Liver (tissue), 9 donors: ENCODE measurements around the gene CEBPG. TPM values are rescaled to one million over a fixed set of nuclear protein-coding genes. Genes with fewer than 3 reads are reported as not detected.

Source experiments
- DNase-seq: peaks from one replicate; pipeline ENCODE4 v3.0.0-alpha.2; 2017; ENCODE audit warnings: low spot score
- H3K27ac ChIP-seq, 2 donors: one replicate each; pipeline ENCODE4 v1.7.0; 2013; ENCODE audit warnings: inconsistent platforms in 2 of 2, low read length in 2 of 2, control low read depth in 1 of 2, low read depth in 1 of 2, mild to moderate bottlenecking in 1 of 2
- H3K27me3 ChIP-seq, 4 donors: one replicate each; pipeline versions ENCODE4 v1.6.1 to v1.7.0; 2013; ENCODE audit warnings: low read length in 3 of 4, inconsistent platforms in 1 of 4, mild to moderate bottlenecking in 1 of 4, moderate library complexity in 1 of 4; ENCODE audit not compliant: control insufficient read depth in 4 of 4, insufficient read depth in 4 of 4
- H3K36me3 ChIP-seq, 4 donors: one replicate each; pipeline versions ENCODE4 v1.6.1 to v1.7.0; 2013; ENCODE audit warnings: low read length in 3 of 4, mild to moderate bottlenecking in 3 of 4, low read depth in 1 of 4, moderate library complexity in 1 of 4; ENCODE audit not compliant: control insufficient read depth in 4 of 4, insufficient read depth in 3 of 4
- H3K4me1 ChIP-seq, 4 donors: one replicate each; pipeline versions ENCODE4 v1.6.1 to v1.7.0; 2013; ENCODE audit warnings: low read length in 3 of 4, mild to moderate bottlenecking in 3 of 4, moderate library complexity in 1 of 4; ENCODE audit not compliant: control insufficient read depth in 4 of 4, insufficient read depth in 4 of 4
- H3K4me3 ChIP-seq, 3 donors: one replicate each; pipeline versions ENCODE4 v1.6.1 to v1.7.0; 2013; ENCODE audit warnings: low read length in 3 of 3, control low read depth in 1 of 3, low read depth in 1 of 3, mild to moderate bottlenecking in 1 of 3
- H3K9ac ChIP-seq, 2 donors: one replicate each; pipeline ENCODE4 v1.7.0; 2013; ENCODE audit warnings: low read length in 2 of 2, mild to moderate bottlenecking in 2 of 2, moderate library complexity in 2 of 2, control low read depth in 1 of 2, low read depth in 1 of 2
- H3K9me3 ChIP-seq, 4 donors: one replicate each; pipeline versions ENCODE4 v1.6.1 to v1.7.0; 2013; ENCODE audit warnings: low read length in 3 of 4; ENCODE audit not compliant: control insufficient read depth in 4 of 4
- EGR1 ChIP-seq, 2 donors: IDR thresholded peaks; 2 replicates each; pipeline ENCODE4 v1.6.1; 2016 to 2018; ENCODE audit warnings: antibody characterized with exemption in 2 of 2, low read depth in 2 of 2
- FOXA2 ChIP-seq: IDR thresholded peaks from 2 replicates; pipeline ENCODE4 v1.6.1; 2016; ENCODE audit warnings: antibody characterized with exemption
- GABPA ChIP-seq, 2 donors: IDR thresholded peaks in 1 of 2; conservative IDR thresholded peaks in 1 of 2; 2 replicates each; pipeline ENCODE4 v1.6.1; 2016; ENCODE audit warnings: antibody characterized with exemption in 2 of 2, mild to moderate bottlenecking in 1 of 2, moderate library complexity in 1 of 2
- HNF4A ChIP-seq, 2 donors: conservative IDR thresholded peaks; 2 replicates each; pipeline ENCODE4 v1.6.1; 2016; ENCODE audit warnings: antibody characterized with exemption in 2 of 2, mild to moderate bottlenecking in 2 of 2
- HNF4G ChIP-seq: IDR thresholded peaks from 2 replicates; pipeline ENCODE4 v1.6.1; 2016; ENCODE audit warnings: antibody characterized with exemption
- JUND ChIP-seq, 2 donors: IDR thresholded peaks; 2 replicates each; pipeline ENCODE4 v1.6.1; 2016; ENCODE audit warnings: antibody characterized with exemption in 2 of 2
- NR2F2 ChIP-seq: IDR thresholded peaks from 2 replicates; pipeline ENCODE4 v1.6.1; 2016; ENCODE audit warnings: antibody characterized with exemption
- RAD21 ChIP-seq, 2 donors: IDR thresholded peaks; 2 replicates each; pipeline ENCODE4 v1.6.1; 2016; ENCODE audit warnings: antibody characterized with exemption in 2 of 2, mild to moderate bottlenecking in 2 of 2
- RXRA ChIP-seq, 2 donors: IDR thresholded peaks; 2 replicates each; pipeline ENCODE4 v1.6.1; 2017 to 2018; ENCODE audit warnings: antibody characterized with exemption in 2 of 2, mild to moderate bottlenecking in 1 of 2
- TAF1 ChIP-seq: conservative IDR thresholded peaks from 2 replicates; pipeline ENCODE4 v1.6.1; 2016; ENCODE audit warnings: antibody characterized with exemption, mild to moderate bottlenecking
- YY1 ChIP-seq: IDR thresholded peaks from 2 replicates; pipeline ENCODE4 v1.6.1; 2016; ENCODE audit warnings: antibody characterized with exemption, mild to moderate bottlenecking
- WGBS: extraction: QIAGEN DNeasy Blood & Tissue Kit; methylation state at CpG from one replicate; pipeline ENCODE4 v1.1.7; 2013; 5-methylcytosine and 5-hydroxymethylcytosine counted together
- polyA plus RNA-seq, 2 donors: library from polyadenylated mRNA; stranded (reverse) in 1 of 2; unstranded in 1 of 2; fragments of 200-250 nt in 1 of 2; fragments of >200 nt in 1 of 2; fragmentation: Nextera tagmentation in 1 of 2; extraction: Ambion mirVana in 1 of 2; gene quantifications; one replicate each; pipeline versions ENCODE4 v1.2.1 to v1.2.3, GENCODE V29; 2013 to 2015
- total RNA-seq, 2 donors: library from RNA; depleted of rRNA; stranded (reverse); fragments of >200 nt; gene quantifications; one replicate each; pipeline ENCODE4 v1.2.3, GENCODE V29; 2014
- TF ChIP-seq, protein P1 (sequence below): fragments of 150-350 bp; IDR thresholded peaks from 2 replicates; pipeline ENCODE4 v1.5.1; 2017; ENCODE audit warnings: improper control_type of control experiment, low read depth, low read length; ENCODE audit not compliant: missing input control
- TF ChIP-seq, protein P2 (sequence below): IDR thresholded peaks from 2 replicates; pipeline ENCODE4 v1.6.1; 2016; ENCODE audit warnings: antibody characterized with exemption, mild to moderate bottlenecking
- TF ChIP-seq, protein P3 (sequence below): IDR thresholded peaks from 2 replicates; pipeline ENCODE4 v1.6.1; 2016; ENCODE audit warnings: antibody characterized with exemption
- TF ChIP-seq, protein P4 (sequence below): IDR thresholded peaks from 2 replicates; pipeline ENCODE4 v1.6.1; 2016; ENCODE audit warnings: antibody characterized with exemption
- donor health status: healthy.
- donor health status: healthy.
- donor health status: healthy.
- donor health status: healthy.
- donor health status: healthy.

Gene CEBPG
- total and polyA plus RNA-seq, 4 donors, result 16.9 to 36.1 (median 24.2) TPM

DNA sequence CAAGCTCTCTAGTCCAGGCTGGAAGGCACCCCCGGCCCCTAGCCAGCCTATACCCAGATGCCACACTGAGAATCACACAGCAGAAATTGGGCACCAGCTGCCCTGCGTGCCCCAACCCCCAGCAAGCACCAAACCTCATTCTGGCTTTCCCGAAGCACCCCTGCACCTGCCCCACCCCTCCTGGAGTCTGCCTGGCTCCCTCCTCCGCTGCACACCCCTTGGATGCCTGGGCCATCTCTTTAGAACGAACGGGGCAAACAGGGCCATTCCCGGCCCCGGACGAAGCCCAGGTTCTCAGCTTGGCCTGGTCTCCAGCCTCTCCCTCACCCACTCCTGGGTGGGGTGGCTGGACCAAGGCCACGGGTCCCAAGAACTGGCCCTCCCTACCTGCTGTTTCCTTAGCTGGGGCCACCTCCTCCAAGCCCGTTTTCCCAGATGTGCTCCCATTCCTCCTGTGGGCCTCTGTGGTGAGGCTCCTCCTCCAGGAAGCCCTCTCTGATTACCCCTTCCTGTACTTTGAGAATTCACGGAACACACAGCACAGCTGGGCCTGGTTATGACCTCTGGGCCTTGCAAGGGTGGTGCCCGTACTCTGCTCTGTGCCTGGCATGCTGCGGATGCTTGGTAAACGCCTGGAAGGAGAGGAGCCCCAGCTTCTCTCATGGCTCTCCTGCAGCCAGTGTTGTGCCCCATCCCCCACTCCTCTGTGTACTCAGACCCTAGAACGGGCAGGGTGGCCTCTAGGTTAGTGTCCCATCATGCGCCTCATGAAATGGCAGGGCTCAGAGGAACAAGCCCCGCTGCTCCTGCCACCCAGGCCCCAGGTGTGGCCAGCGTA is 21.4 kb downstream of the CEBPG start:
- no peaks in the 10 kb centered on the region for H3K27me3 ChIP-seq
- H3K27ac ChIP-seq, result peak overlapping the region; percentile 90 to 91
- peak; percentile 56 for TF ChIP-seq NR2F2
- TF ChIP-seq GABPA (IDR thresholded peaks at IDR 0.05 in 1 of 2, conservative IDR thresholded peaks at IDR 0.05 in 1 of 2), result no peak
- 53% methylated on average over 19 of the region's 19 CpGs for WGBS
- no peak for DNase-seq
- peak overlapping the region in 1 of 2 donors; percentile 13 for H3K9ac ChIP-seq
- H3K4me1 ChIP-seq, result peaks cover 71 to 98% (median 83%) of the 10 kb centered on the region in 4 donors
- no peak overlapping the region for H3K4me3 ChIP-seq
- H3K36me3 ChIP-seq, result no peaks in the 10 kb centered on the region
- H3K9me3 ChIP-seq, result no peaks in the 10 kb centered on the region

DNA sequence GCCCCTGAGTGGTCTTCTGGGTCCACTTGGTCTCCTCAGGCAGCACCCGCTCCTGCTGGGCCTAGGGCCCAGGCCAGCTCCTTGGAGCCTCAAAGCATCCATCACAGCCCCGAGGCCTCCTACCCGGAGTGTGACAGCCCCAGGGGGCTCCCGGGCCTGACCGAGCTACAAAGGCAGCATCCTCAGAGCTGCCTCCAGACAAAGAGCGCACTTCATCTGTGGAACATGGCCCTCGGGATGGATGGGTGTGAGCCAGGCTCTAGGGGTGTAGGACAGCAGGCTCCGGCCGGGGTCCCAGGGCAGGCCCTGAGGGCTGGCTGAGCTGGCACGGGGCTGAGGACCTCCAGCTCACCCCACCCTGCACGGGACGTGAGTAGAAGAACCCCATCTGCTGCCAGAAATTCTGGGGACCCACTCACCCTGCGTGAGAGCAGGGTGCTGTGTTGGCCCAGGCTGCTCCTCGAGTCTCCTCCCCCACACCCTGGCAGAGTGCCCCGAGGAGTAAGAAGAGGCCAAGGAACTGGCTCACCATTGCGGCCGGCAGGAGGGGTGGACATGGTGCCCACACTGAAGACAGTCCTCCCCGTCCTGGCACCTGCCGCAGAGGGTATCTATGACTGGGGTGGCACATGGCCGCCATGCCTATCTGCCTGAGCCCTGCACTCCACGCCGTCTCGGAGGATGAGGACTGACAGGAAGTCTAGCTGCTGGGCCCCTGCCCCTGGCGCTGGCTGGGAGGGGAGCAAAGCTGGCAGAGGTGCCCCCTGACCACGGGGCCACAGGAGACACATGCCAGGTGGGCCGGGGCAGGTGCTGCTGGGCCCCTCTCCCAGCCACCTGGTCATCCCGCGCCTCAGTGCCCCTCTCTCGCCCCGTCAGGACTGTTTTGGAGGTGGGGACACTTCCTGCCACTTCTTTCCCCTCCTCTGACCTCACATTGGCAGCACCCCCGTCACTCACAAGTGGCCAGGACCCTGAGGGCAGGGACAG is 22.3 kb downstream of the CEBPG start:
- Histone ChIP-seq H3K27ac (peak overlapping the region; percentile 90 to 91), H3K36me3 (no peaks in the 10 kb centered on the region), H3K4me3 (no peak overlapping the region), H3K27me3 (no peaks in the 10 kb centered on the region), H3K9ac (no peak overlapping the region), H3K9me3 (no peaks in the 10 kb centered on the region), H3K4me1 (peaks cover 70 to 98% (median 83%) of the 10 kb centered on the region in 4 donors)
- TF ChIP-seq EGR1 (IDR thresholded peaks at IDR 0.05; ENCODE audit: low read depth in 2 of 2) (no peak), GABPA (IDR thresholded peaks at IDR 0.05 in 1 of 2, conservative IDR thresholded peaks at IDR 0.05 in 1 of 2) (no peak), RAD21 (IDR thresholded peaks at IDR 0.05) (no peak), HNF4A (conservative IDR thresholded peaks at IDR 0.05) (no peak), RXRA (IDR thresholded peaks at IDR 0.05) (no peak), YY1 (no peak)
- TF ChIP-seq, protein P1, sequence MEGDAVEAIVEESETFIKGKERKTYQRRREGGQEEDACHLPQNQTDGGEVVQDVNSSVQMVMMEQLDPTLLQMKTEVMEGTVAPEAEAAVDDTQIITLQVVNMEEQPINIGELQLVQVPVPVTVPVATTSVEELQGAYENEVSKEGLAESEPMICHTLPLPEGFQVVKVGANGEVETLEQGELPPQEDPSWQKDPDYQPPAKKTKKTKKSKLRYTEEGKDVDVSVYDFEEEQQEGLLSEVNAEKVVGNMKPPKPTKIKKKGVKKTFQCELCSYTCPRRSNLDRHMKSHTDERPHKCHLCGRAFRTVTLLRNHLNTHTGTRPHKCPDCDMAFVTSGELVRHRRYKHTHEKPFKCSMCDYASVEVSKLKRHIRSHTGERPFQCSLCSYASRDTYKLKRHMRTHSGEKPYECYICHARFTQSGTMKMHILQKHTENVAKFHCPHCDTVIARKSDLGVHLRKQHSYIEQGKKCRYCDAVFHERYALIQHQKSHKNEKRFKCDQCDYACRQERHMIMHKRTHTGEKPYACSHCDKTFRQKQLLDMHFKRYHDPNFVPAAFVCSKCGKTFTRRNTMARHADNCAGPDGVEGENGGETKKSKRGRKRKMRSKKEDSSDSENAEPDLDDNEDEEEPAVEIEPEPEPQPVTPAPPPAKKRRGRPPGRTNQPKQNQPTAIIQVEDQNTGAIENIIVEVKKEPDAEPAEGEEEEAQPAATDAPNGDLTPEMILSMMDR, result no peak
- WGBS, result 89% methylated on average over 31 of the region's 31 CpGs
- no peak for DNase-seq

DNA sequence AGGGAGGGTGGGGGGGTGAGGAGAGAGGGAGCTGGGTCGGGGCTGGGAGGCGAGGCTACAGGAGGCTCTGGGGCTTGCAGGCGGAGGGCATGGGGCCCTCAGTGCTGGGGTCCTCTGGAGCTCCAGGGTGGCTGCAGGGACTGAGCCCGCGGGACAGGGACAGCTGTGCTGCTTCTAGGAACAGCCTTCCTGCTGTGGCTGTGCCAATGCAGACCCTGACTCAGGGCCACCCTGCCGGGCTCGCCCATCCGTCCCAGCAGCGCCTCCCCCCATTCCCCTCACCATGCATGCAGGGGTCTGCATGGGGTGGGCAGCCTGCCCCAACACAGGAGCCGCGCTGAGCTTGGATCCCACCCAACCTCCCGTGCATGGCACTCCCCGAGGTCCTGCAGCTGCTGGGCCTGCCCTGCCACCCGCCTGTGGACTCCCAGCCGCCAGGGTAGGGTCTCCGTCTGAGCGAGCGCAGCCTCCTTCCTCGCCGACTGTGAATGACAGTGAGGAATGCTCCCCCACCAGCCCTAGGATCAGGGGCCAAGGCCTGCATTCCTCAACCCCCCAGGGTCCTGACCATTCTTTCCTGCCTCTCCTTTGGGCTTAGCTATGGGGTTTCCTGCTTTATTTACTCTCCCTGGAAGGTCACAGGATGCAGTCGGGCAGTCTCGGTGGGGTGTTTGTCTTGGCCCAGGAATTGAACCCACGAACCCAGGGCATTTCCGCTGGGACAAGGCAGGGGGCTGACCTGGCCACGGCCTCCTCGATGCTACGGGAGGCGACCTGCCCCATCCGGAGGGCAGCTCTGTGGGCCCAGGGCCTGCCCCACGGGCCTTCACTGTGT is 23.4 kb downstream of the CEBPG start:
- peak overlapping the region; percentile 65 to 98 for H3K27ac ChIP-seq
- H3K9me3 ChIP-seq, result no peaks in the 10 kb centered on the region
- H3K36me3 ChIP-seq, result no peaks in the 10 kb centered on the region
- H3K27me3 ChIP-seq, result no peaks in the 10 kb centered on the region
- 46% methylated on average over 30 of the region's 30 CpGs for WGBS
- peak; percentile 55 for DNase-seq
- H3K4me3 ChIP-seq, result no peak overlapping the region
- peaks cover 65 to 98% (median 84%) of the 10 kb centered on the region in 4 donors for H3K4me1 ChIP-seq
- peak overlapping the region in 1 of 2 donors; percentile 6 for H3K9ac ChIP-seq
- TF ChIP-seq FOXA2 (peak; percentile 93), JUND (IDR thresholded peaks at IDR 0.05) (peak in 1 of 2 donors; percentile 22), RAD21 (IDR thresholded peaks at IDR 0.05) (peak; percentile 41 to 67), HNF4G (peak; percentile 69), GABPA (IDR thresholded peaks at IDR 0.05 in 1 of 2, conservative IDR thresholded peaks at IDR 0.05 in 1 of 2) (peak in 1 of 2 donors; percentile 74), TAF1 (no peak), YY1 (peak; percentile 44)
- TF ChIP-seq, protein P2, sequence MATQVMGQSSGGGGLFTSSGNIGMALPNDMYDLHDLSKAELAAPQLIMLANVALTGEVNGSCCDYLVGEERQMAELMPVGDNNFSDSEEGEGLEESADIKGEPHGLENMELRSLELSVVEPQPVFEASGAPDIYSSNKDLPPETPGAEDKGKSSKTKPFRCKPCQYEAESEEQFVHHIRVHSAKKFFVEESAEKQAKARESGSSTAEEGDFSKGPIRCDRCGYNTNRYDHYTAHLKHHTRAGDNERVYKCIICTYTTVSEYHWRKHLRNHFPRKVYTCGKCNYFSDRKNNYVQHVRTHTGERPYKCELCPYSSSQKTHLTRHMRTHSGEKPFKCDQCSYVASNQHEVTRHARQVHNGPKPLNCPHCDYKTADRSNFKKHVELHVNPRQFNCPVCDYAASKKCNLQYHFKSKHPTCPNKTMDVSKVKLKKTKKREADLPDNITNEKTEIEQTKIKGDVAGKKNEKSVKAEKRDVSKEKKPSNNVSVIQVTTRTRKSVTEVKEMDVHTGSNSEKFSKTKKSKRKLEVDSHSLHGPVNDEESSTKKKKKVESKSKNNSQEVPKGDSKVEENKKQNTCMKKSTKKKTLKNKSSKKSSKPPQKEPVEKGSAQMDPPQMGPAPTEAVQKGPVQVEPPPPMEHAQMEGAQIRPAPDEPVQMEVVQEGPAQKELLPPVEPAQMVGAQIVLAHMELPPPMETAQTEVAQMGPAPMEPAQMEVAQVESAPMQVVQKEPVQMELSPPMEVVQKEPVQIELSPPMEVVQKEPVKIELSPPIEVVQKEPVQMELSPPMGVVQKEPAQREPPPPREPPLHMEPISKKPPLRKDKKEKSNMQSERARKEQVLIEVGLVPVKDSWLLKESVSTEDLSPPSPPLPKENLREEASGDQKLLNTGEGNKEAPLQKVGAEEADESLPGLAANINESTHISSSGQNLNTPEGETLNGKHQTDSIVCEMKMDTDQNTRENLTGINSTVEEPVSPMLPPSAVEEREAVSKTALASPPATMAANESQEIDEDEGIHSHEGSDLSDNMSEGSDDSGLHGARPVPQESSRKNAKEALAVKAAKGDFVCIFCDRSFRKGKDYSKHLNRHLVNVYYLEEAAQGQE, result peak; percentile 56
- TF ChIP-seq, protein P3, sequence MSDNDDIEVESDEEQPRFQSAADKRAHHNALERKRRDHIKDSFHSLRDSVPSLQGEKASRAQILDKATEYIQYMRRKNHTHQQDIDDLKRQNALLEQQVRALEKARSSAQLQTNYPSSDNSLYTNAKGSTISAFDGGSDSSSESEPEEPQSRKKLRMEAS, result peak; percentile 68
- TF ChIP-seq, protein P4, sequence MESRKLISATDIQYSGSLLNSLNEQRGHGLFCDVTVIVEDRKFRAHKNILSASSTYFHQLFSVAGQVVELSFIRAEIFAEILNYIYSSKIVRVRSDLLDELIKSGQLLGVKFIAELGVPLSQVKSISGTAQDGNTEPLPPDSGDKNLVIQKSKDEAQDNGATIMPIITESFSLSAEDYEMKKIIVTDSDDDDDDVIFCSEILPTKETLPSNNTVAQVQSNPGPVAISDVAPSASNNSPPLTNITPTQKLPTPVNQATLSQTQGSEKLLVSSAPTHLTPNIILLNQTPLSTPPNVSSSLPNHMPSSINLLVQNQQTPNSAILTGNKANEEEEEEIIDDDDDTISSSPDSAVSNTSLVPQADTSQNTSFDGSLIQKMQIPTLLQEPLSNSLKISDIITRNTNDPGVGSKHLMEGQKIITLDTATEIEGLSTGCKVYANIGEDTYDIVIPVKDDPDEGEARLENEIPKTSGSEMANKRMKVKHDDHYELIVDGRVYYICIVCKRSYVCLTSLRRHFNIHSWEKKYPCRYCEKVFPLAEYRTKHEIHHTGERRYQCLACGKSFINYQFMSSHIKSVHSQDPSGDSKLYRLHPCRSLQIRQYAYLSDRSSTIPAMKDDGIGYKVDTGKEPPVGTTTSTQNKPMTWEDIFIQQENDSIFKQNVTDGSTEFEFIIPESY, result peak; percentile 65
